Type B pancreatic cell (in vitro differentiated cells): Measurements from ENCODE around the gene POFUT2. TPM values are rescaled to one million over a fixed set of nuclear protein-coding genes. Genes with fewer than 3 reads are reported as not detected.

ENCODE experiments used
- DNase-seq: peaks from one replicate; pipeline ENCODE4 v3.0.0; 2021; ENCODE audit warnings: mixed read lengths; ENCODE audit not compliant: unreplicated experiment; ENCODE audit errors: extremely low spot score
- H3K27ac Mint-ChIP-seq: 2 replicates; pipeline ENCODE4 v1.8.0; 2021; ENCODE audit warnings: mild to moderate bottlenecking, mixed read lengths
- H3K27me3 Mint-ChIP-seq: 2 replicates; pipeline ENCODE4 v1.8.0; 2021; ENCODE audit warnings: mixed read lengths
- H3K36me3 Mint-ChIP-seq: 2 replicates; pipeline ENCODE4 v1.8.0; 2021; ENCODE audit warnings: mixed read lengths
- H3K4me1 Mint-ChIP-seq: one replicate; pipeline ENCODE4 v1.8.0; 2021; ENCODE audit warnings: mixed read lengths; ENCODE audit not compliant: unreplicated experiment
- H3K4me3 Mint-ChIP-seq: 2 replicates; pipeline ENCODE4 v1.8.0; 2021; ENCODE audit warnings: mild to moderate bottlenecking, mixed read lengths
- H3K9me3 Mint-ChIP-seq: 2 replicates; pipeline ENCODE4 v1.8.0; 2021; ENCODE audit warnings: mixed read lengths
- CTCF ChIP-seq: fragments of 200-600 bp; sonication (generic); conservative IDR thresholded peaks from 2 replicates; pipeline ENCODE4 v1.5.0; 2021; ENCODE audit warnings: antibody characterized with exemption, mild to moderate bottlenecking
- total RNA-seq: library from RNA; stranded (reverse); gene quantifications from 2 replicates; pipeline ENCODE4 v1.2.1, GENCODE V29; 2021; ENCODE audit warnings: low replicate concordance

Gene POFUT2
- total RNA-seq, 1 donor from 2014 or later = 52.8 TPM

GRCh38 chr21:45281411-45282282, 6.0 kb downstream of the POFUT2 start:
- H3K27me3 Mint-ChIP-seq = no peaks in the 10 kb centered on the region

GRCh38 chr21:45280969-45281368, 6.7 kb downstream of the POFUT2 start:
- DNase-seq = no peak
- TF ChIP-seq CTCF = no peak
- Mint-ChIP-seq H3K36me3 (peaks cover 18% of the 10 kb centered on the region), H3K27ac (no peak overlapping the region), H3K4me3 (no peak overlapping the region), H3K4me1 (no peaks in the 10 kb centered on the region), H3K9me3 (no peaks in the 10 kb centered on the region), H3K27me3 (no peaks in the 10 kb centered on the region)

More at GRCh38 chr21:45281411-45282282, 6.0 kb downstream of the POFUT2 start:
- Mint-ChIP-seq H3K36me3 (peaks cover 18% of the 10 kb centered on the region), H3K9me3 (no peaks in the 10 kb centered on the region), H3K4me1 (no peaks in the 10 kb centered on the region), H3K27ac (no peak overlapping the region), H3K4me3 (no peak overlapping the region)
- no peak for TF ChIP-seq CTCF
- DNase-seq = peak; percentile 65

DNA sequence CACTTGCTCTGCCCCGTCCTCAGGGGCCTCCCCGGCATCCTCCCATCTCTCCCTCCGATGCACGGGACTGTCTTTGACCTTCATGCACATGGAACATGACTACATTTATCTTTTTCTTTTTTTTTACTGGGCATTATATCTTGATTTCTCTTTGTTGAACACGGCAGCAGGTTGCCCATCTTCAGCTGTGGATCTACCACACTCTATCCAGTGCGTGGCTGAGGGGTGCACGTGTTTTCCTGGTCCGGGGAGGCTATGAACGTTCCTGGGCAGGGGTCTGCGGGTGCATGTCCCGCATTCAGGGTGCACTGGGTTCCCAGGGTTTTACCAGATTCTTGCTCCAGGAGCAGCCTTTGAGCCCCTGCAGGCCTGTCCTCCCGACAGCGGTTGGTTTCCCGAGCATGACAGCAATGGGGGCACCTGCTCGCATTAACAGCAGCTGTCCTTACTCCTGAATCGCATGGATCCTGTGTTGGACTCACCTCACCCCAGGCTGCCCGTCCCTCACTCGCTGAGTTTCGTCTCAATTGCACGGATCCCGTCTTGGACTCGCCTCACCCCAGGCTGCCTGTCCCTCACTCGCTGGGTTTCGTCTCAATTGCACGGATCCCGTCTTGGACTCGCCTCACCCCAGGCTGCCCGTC, 7.4 kb downstream of the POFUT2 start:
- Mint-ChIP-seq H3K36me3 (peaks cover 18% of the 10 kb centered on the region), H3K4me3 (no peak overlapping the region), H3K27ac (no peak overlapping the region), H3K4me1 (no peaks in the 10 kb centered on the region), H3K9me3 (no peaks in the 10 kb centered on the region), H3K27me3 (no peaks in the 10 kb centered on the region)
- peak; percentile 53 for DNase-seq
- no peak for TF ChIP-seq CTCF

- Mint-ChIP-seq H3K9me3 (no peaks in the 10 kb centered on the region), H3K27me3 (no peaks in the 10 kb centered on the region), H3K4me3 (no peak overlapping the region), H3K4me1 (no peaks in the 10 kb centered on the region), H3K27ac (no peak overlapping the region), H3K36me3 (peaks cover 11% of the 10 kb centered on the region)
- TF ChIP-seq CTCF = no peak
- peak; percentile 60 for DNase-seq
Measured at GRCh38 chr21:45279446-45280177, 8.1 kb downstream of the POFUT2 start.

- peaks cover 10% of the 10 kb centered on the region for H3K36me3 Mint-ChIP-seq
Measured at GRCh38 chr21:45278156-45278911, 9.4 kb downstream of the POFUT2 start.

More at GRCh38 chr21:45278156-45278911, 9.4 kb downstream of the POFUT2 start:
- Mint-ChIP-seq H3K4me1 (no peaks in the 10 kb centered on the region), H3K27me3 (no peaks in the 10 kb centered on the region), H3K4me3 (no peak overlapping the region), H3K9me3 (no peaks in the 10 kb centered on the region), H3K27ac (no peak overlapping the region)
- TF ChIP-seq CTCF = no peak
- peak; percentile 47 for DNase-seq
